ENCODE data around the gene CIZ1.

The CIZ1 gene

DNA sequence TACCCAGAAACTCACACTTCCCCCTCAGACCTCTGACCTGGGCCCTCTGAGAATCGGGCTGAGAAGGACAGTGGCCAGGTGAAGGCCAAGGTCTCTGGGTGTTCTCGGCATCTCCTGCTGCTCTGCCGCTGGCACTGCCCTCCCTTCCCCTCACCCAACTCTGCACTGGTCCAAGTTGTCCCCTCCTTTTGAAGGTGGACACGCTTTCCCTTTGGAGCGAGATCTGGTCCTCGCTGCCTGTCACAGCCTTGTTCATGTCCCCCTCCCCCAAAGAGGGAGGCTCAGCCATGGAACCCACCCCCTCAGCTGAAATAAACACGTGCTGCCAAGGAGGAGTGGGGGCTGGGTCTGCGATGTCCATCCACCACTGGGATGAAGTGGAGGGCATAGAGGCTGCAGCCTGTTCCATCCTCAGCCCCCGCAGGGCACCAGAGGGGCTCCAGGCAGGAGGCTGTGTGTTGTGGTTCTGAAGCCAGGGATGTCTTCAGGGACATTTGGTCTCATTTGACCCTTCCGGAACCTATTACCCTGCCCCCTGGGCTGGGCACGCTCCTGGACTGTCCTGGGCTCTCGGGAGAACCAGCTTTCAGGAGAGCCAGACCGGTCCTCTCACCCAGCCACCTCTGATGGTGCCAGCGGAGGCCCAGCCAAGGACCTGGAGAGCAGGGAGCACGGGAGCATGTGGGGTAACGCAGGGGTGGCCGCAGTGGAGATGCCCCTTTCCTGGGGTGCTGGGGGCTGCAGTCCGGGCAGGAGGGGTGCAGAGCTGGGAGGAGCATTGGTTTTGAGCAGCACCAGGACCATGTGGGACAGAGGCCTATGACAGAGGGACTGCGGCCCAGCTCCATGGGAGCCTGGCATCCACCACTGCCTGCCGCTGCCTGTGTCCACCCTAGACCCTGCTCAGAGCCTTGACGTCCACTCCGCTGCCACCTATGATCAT lies 46.9 kb downstream of the CIZ1 start:
- H3K4me1 ChIP-seq (ENCODE audit: insufficient read depth, poor library complexity, severe bottlenecking) = peaks cover 29% of the 10 kb centered on the region
- no peak for DNase-seq (ENCODE audit: low spot score)
- no peaks in the 10 kb centered on the region for H3K27me3 ChIP-seq (ENCODE audit: insufficient read depth, poor library complexity, severe bottlenecking)
- no peak overlapping the region for H3K4me3 ChIP-seq (ENCODE audit: severe bottlenecking)
- H3K36me3 ChIP-seq (ENCODE audit: low read depth) = no peaks in the 10 kb centered on the region
- no peak for ATAC-seq (ENCODE audit: low read depth)
- H3K9me3 ChIP-seq (ENCODE audit: severe bottlenecking) = no peaks in the 10 kb centered on the region
- H3K27ac ChIP-seq (ENCODE audit: poor library complexity, severe bottlenecking) = peak overlapping the region; percentile 30
- TF ChIP-seq, protein P1, sequence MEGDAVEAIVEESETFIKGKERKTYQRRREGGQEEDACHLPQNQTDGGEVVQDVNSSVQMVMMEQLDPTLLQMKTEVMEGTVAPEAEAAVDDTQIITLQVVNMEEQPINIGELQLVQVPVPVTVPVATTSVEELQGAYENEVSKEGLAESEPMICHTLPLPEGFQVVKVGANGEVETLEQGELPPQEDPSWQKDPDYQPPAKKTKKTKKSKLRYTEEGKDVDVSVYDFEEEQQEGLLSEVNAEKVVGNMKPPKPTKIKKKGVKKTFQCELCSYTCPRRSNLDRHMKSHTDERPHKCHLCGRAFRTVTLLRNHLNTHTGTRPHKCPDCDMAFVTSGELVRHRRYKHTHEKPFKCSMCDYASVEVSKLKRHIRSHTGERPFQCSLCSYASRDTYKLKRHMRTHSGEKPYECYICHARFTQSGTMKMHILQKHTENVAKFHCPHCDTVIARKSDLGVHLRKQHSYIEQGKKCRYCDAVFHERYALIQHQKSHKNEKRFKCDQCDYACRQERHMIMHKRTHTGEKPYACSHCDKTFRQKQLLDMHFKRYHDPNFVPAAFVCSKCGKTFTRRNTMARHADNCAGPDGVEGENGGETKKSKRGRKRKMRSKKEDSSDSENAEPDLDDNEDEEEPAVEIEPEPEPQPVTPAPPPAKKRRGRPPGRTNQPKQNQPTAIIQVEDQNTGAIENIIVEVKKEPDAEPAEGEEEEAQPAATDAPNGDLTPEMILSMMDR (IDR thresholded peaks at IDR 0.05; ENCODE audit: poor library complexity, severe bottlenecking) = no peak

DNA sequence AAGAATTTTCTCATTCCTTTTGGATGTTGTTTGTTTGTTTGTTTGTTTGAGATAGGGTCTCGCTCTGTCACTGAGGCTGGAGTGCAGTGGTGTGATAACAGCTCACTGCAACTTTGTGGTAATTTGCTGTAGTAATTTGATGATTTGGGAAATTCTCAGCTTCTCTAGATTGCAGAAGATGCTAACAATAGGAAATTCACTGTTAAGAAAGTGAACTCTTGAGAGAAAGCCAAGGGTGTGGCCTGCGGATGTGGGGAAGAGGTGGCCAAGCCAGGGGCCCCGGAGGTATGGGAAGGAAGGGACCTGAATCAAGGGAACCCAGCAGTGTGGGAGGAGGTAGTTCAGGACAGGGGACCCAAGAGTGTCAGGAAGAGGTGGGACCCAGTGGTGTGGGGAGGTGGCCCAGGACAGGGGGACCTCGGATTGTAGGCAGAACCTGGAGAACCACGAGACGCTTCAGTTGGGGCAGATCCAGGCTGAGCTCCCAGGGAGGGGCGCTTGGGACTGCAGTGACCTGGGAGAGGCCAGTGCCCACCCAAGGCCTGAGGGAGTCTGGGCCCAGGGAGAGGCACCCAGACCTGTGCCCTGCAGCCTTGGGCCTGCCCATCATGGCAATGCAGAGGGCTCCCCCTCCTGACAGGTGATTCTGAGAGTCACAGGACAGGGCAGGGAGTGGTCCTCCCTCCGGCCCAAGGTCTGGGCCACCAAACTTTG lies 47.7 kb downstream of the CIZ1 start:
- DNase-seq (ENCODE audit: low spot score) (no peak), ATAC-seq (ENCODE audit: low read depth) (no peak; the same call in 2 of the 3 replicates)
- Histone ChIP-seq H3K4me3 (ENCODE audit: severe bottlenecking) (no peak overlapping the region), H3K27me3 (ENCODE audit: insufficient read depth, poor library complexity, severe bottlenecking) (no peaks in the 10 kb centered on the region), H3K27ac (ENCODE audit: poor library complexity, severe bottlenecking) (peak overlapping the region; percentile 30), H3K9me3 (ENCODE audit: severe bottlenecking) (no peaks in the 10 kb centered on the region), H3K36me3 (ENCODE audit: low read depth) (no peaks in the 10 kb centered on the region), H3K4me1 (ENCODE audit: insufficient read depth, poor library complexity, severe bottlenecking) (peaks cover 20% of the 10 kb centered on the region)
- TF ChIP-seq, protein P1 (IDR thresholded peaks at IDR 0.05; ENCODE audit: poor library complexity, severe bottlenecking) = no peak

DNA sequence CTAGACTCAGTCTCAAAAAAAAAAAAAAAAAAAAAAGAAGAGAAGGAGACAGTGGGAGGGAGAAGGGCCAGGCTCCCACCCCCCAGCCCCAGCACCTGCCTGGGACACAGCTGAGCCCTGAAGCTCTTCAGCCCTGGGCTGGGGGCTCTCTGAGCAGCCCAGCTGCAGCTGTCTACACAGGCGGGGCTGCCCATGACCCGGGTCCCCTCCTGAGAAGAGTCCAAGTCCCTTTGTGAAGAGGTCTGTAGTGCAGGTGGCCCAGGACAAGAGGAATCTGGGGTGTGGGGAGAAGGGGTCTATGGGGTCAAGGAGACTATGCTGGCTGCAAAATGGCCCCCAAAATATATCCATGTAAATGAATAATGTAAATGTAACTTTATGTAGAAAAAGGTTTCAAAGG lies 48.8 kb downstream of the CIZ1 start:
- Histone ChIP-seq H3K27ac (ENCODE audit: poor library complexity, severe bottlenecking) (no peak overlapping the region), H3K27me3 (ENCODE audit: insufficient read depth, poor library complexity, severe bottlenecking) (no peaks in the 10 kb centered on the region), H3K4me1 (ENCODE audit: insufficient read depth, poor library complexity, severe bottlenecking) (peaks cover 15% of the 10 kb centered on the region), H3K9me3 (ENCODE audit: severe bottlenecking) (no peaks in the 10 kb centered on the region), H3K36me3 (ENCODE audit: low read depth) (no peaks in the 10 kb centered on the region), H3K4me3 (ENCODE audit: severe bottlenecking) (no peak overlapping the region)
- TF ChIP-seq, protein P1 (IDR thresholded peaks at IDR 0.05; ENCODE audit: poor library complexity, severe bottlenecking) = no peak
- ATAC-seq (ENCODE audit: low read depth) = no peak
- DNase-seq (ENCODE audit: low spot score) = peak; percentile 15

DNA sequence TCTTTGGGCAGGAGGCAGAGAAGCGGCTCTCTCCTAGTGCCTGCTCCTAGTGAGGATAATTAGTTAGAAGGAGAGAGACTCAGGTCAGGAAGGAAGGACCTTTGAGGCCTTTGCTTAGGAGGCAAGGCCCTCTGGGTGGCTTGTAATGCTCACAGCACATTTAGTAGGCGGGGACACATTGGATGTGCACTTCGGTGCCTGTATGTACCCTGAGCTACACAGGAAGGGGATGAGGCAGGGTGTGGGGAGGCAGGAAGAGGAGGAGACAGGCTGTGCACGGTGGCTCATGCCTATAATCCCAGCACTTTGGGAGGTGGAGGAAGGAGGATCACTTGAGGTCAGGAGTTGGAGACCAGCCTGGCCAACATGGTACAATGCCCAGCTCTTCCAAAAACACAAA lies 49.3 kb downstream of the CIZ1 start:
- Histone ChIP-seq H3K4me1 (ENCODE audit: insufficient read depth, poor library complexity, severe bottlenecking) (peaks cover 20% of the 10 kb centered on the region), H3K4me3 (ENCODE audit: severe bottlenecking) (no peak overlapping the region), H3K27ac (ENCODE audit: poor library complexity, severe bottlenecking) (no peak overlapping the region), H3K27me3 (ENCODE audit: insufficient read depth, poor library complexity, severe bottlenecking) (no peaks in the 10 kb centered on the region), H3K9me3 (ENCODE audit: severe bottlenecking) (no peaks in the 10 kb centered on the region), H3K36me3 (ENCODE audit: low read depth) (no peaks in the 10 kb centered on the region)
- ATAC-seq (ENCODE audit: low read depth) = no peak
- TF ChIP-seq, protein P1 (IDR thresholded peaks at IDR 0.05; ENCODE audit: poor library complexity, severe bottlenecking) = no peak
- peak; percentile 23 for DNase-seq (ENCODE audit: low spot score)
